HG02623 (cell line): ENCODE data around the gene ADAMTS1.

Source experiments
- ATAC-seq: cut with Tn5 transposase; IDR thresholded peaks from one replicate; pipeline ENCODE4 v1.9.1; 2021; ENCODE audit warnings: moderate library complexity; ENCODE audit not compliant: unreplicated experiment

Gene ADAMTS1

DNA sequence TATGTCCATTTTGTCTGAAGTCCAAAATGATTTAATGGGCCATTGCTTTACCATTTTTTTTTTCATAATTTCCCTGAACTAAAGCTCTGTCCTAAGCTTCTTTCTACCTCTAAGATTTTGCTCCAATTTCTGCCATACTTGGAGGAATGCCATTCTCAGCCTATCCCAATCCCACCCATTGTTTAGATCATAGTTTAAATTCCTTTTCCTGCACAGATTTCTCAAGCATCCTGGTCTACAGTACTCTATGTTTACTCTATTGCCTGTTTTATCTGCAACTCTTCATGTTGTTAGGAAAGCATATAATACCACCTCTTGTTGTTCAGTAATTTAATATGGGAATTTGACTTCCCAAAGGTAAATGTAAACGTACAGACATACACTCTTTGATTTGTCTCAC, 30.8 kb downstream of the ADAMTS1 start:
- no peak for ATAC-seq

DNA sequence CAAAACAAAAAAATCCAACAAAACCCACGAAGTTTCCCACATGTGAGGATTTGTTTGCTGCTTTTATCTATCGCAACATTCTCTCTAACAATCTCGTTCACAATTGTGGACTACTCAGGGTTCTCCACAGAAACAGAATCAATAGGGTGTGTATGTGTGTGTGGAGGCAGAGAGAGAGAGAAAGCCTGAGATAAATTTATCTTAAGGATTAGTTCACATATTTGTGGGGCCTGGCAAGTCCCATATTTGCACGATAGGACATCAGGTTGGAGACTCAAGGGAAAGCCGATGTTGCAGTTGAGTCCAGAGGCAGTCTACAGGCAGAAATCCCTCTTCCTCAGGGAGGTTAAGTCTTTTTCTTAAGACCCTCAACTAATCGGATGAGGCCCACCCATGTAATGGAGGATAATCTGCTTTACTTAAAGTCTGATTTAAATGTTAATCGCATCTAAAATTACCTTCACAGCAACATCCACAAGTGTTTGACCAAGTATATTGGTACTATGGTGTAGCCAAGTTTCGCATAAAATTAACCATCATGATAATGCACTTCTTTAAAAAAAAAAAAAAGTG, 31.7 kb downstream of the ADAMTS1 start:
- no peak for ATAC-seq

DNA sequence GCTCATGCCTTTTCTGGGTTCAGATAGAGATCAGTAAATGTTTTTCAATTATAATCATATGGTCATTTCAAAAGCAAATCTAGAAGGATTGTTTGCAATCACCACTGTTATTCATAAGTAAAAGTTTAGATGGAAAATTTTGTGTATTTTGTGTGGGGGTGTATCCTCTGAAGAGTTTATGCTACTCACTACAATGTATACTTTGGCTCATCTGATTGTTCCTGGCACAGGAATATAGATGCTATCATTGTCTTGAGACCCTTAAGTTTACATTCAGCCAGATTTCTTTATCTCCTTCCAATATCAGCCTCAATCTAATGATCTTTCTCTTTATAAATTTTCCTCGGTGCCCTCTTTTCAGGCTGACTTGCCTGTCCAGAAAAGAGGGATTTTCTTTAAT, 33.0 kb downstream of the ADAMTS1 start:
- ATAC-seq, result no peak

DNA sequence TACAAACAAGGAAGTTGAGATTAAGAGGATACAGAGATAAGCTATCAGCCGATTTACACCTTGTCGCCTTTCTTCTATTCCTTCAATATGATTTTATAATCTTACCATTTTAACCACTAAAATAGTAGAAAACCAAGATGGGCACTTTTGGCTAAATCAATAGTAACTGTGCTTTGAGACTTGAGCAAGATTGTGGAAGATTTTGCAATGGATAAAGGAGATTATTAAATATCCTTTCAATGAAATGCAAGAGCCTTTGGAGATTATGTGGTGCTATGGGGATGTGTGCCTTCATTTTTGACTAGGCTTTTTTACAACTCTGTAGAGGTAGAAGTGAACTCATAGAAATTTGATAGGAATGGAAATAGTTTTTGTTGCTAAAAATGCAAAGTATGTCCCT, 33.7 kb downstream of the ADAMTS1 start:
- ATAC-seq, result no peak

DNA sequence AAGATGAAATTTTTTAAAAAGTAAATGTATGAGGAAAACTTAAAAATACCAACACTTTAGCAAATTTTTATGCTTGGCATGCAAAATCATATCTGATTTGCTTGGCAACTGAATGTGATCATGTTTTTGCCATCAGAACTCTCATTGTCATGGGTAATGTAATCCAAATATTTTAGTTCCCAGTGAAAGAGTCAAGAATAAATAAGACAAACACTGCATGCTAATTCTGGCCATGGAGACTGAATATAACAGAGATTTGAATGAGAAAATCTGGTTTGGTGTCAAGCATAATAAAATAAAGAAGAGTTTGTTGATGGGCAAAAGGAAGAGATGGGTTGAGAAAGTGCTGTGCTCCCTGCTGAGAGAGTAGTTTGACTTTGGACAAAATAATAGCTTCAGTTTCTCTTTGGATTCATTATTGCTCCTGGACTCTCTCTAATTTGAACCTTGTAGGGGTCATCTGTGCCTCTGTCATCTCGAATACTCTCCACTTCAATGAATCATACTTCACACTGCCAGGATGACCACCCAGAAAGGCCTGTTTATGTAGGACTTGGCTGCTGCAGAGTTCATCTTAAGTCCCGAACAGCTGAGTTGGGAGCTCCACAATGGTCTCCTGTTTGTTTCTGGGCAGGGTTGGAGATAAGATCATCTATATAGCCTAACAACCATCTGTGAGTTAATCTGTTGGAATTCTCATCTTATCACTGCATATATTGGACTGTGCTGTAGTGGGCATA, 34.4 kb downstream of the ADAMTS1 start:
- no peak for ATAC-seq

DNA sequence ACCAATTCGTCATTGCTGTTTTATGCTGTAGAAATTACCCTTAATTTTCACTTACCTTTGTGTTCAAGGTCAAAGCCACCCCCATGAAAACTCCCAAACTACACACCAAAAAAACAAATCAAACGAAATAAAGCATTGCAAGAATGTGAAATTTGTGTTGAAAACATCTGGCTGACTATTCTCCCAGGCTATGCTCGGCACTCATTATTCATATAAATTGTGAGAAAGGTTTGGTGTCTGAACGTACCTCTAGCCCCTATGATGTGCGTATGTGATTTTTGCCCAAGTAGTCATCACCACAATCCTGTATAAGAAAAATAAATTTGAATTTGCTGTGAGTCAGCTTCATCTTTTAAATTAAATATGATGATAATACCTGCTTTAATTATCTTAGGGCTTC, 34.9 kb downstream of the ADAMTS1 start:
- no peak for ATAC-seq

DNA sequence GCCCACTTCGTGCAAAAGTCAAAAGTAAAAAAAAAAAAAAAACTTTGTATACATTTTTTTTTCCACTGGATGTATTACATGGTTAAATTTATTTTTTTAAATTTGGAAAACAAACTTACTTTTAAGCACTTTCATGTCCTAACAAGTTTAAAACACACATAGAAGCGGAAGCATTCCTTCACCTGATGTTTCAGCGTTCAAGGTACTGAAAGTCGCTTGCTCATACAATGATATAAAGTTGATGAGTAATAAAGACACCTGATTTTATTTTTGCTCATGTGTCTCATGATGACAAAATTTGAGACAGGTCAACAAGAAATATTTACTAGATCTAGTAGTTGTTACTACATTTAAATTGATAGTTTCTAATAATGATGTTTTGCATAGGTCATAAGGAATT, 35.5 kb downstream of the ADAMTS1 start:
- ATAC-seq, result no peak

DNA sequence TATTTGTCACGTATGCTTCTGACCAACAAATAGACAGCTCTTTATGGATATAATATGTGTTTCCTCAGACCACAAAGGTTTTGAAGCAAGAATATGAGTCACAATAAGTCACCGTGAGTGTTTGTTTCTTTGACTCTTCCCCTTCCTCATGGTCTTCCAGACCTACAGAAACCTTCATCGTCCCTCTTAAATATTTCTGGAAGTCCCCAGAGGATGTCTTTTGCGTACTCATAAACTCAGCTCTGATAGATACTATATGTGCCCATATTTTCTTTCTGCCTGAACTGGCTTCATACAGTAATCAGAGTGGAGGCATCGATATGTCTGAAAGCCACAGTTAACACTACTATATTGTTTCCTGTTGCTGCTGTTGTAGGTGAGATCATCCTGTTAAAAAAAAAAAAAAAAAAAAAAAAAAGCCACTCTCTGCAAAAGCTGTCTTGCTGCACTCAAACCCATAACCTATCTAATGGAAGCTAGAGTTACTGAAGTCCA, 38.4 kb downstream of the ADAMTS1 start:
- no peak for ATAC-seq

DNA sequence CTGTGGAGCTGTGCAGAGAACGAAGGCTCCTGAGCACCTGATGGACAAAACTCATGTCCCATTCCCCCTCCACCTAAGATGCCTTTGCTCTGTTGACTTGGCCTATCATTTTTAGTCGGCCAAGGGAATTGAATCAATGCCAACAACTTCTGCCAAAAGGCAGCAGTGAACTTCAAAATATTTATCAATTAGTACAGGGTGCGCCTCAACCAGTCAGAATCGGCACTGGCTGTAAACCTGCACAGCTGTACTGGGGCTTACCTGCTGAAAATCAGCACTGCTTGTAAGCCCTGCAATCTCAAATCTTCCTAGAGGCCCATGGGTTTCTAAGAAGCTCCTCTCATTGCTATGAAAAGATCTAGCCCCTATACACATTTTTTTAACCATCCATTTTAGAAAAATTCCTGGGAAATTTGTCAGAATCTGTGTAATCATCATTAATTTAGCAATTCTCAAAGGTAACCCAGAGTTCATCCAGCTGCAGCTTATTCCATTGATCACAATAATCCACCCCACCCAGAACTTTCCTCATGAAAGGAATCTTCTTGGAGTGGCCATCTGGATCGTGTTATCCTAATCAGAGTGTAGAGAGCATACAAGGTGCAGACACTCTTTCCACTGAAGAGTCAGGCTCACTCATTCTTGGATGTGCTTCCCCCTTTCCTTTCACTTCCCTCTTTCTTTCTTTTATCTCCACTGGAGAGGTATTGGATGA, 40.2 kb downstream of the ADAMTS1 start:
- ATAC-seq, result no peak

DNA sequence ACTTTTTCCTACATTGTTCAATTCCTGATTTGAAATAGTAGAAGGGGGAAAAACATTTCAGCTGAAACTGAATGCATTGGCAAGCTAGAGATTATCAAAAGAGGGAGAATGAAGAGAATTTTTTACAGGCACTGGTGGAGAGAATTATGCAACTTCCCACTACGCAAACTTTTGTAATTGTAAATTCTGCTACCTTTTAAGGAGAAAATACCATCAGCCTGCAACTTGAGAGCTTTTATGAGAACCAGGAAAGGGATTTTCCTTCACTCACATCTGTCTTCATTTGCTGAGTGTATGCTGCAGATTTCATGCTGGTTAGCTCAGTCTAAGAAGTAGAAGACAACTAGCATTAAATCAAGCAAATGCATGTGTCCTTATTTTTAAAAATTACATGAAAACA, 43.7 kb downstream of the ADAMTS1 start:
- ATAC-seq, result no peak

DNA sequence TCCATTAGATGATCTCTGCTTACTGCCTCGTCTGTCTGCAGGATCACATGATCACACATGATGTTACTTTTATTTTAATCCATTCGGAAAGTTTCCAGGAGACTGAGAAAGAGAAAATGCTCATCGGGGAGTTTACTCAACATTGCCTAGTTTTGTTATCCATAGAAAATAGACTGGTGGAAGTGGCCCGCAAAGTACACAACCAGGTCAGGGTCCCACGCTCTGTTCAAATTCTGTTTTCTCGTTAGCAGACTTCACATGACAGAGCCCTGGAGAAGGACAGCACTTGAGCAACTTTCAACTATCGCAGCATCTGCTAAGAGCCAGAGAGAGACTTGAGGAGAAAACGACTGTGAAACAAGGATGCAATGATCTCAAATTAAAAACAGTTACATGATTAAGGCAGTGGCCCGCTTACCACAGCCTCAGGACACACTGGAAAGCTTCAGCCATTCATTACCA, 44.2 kb downstream of the ADAMTS1 start:
- no peak for ATAC-seq

DNA sequence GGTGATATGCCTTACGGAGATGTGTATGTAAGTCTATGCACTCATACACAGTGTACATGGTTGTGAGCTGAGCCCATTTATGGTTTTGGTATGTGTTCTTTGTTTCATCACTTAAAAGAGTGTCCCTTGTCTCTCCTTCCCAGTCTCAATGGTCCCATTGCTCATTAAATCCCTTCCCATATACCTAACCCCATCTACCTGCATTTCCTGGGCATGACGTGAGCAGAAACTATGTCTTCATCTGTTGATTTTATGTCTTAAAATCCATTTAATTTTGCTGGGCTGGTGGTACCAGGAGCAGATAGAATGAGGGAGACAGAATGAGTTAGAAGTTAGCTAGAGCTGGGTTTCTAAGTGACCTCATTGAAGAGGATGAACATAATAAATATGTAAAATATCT, 44.8 kb downstream of the ADAMTS1 start:
- ATAC-seq, result no peak

DNA sequence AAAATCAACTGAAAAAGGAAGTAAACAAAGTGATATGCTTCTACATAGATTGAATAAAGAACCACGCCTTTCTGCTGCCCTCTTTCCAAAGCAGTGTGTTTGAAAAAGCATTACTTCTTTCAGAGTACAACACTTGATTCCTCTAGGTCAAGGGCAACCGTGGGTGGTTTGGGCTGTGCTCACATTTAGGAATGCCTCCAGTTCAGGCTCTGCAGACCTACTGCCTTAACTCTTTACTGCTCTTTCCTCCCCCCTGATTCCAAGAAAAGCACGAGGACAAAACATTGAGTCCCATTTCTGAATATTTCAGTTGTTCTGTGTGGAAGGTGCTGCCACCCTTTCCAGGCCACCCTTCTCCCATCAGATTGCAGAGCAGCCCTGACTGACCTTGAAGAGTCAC, 45.2 kb downstream of the ADAMTS1 start:
- no peak for ATAC-seq

DNA sequence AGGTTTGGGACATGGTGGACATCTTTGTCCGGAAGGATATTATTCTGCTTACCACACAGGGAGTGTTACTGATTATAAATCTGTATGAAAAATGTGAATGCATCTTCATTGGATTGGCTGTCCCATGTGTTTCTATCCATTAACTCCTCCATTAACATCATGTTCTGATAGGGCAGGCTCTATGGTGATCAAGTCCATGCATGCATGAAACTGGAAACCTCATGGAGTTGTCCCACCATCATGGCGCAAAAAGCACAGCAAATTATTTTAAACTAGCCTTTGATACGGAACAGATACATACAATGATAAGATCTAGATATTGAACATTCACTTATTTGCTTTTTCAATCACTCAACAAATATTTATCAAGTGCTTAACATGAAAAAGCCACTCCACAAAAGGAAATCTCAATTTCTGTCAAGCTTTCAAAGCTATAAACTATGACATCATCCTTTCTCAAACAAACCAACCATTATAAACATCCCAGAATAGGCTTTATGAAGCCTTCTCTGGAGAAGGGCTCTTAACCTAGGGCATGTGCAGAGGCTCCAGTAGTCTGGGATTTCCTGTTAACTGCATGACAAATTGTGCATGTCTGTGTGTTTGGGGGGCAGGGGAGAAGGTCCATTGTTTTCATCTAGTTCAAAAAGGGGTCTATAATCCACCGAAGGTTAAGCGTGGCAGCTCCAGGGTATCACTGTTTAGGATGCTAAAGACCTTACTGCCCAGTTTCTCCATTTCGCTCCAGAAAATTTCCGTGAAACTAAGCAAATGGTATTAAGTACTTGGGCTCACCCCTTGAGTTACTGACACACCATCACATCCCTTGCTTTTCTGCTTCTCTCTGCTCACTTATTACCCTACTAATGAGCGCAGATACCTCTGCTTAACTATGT, 46.1 kb downstream of the ADAMTS1 start:
- ATAC-seq, result no peak

DNA sequence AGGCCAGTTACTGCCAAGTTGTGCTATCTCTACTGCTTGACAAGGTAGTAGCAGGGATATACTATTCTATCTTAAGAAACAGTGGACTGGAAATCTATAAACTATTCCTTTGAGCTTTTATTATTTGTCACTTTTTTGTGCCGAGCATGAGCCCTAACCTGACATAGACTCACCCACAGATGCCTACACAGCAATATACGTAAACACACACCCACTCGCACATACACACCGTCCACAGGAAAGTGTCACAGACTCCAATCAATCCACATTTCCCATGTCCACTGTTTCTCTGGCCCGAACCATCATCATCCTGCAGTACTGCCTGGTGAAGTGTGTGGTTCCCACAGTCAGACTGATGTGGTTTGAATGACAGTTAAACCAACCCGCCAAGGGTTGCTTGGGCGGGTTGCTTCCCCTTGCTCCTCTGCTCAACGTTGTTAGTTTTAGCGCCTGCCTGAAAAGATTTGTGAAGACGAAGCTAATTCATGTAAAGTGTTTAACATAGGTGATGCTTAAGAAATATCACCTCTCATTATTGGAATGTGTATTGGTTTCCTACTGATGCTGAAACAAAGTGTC, 47.2 kb downstream of the ADAMTS1 start:
- no peak for ATAC-seq

DNA sequence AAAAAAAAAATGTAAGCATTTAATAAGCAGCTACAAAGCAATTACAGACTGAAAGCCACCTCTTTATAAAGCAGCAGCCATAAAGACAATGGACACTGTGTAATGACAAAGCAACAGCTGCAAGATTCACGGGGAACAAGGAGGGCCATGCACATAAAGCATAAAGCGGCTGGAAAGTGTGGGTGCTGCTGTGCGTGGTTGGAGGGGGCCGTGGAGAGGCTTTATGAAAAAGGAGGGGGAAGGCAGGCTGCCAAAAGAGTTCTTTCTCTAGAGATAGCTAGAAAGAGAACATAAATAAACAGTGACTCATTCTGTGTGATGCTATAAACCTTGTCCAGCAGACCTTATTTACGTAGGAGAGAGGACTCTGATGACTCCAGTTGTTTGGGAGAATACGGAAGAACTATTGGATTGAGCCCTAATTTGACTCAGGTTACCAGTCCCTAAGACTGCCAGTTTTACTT, 49.3 kb downstream of the ADAMTS1 start:
- no peak for ATAC-seq

DNA sequence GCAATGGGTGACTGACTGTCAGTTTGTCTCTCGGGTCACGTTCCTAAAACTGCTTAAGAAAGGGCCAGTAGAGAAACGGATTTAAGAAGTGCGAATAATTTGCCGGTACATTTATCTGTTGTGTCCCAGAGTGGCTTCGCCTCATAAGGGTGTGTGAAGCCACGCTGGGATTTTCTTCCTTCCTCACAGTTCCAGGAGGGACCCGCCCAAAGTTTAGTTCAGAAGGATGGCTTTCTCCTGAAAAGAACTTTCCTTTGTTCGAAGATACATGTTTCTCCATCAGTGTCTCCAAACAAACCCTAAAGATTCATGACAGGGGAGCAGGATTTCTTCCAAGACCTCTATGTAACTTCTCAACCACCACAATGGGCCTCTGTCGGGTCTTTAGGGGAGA, 49.8 kb downstream of the ADAMTS1 start:
- ATAC-seq, result no peak

DNA sequence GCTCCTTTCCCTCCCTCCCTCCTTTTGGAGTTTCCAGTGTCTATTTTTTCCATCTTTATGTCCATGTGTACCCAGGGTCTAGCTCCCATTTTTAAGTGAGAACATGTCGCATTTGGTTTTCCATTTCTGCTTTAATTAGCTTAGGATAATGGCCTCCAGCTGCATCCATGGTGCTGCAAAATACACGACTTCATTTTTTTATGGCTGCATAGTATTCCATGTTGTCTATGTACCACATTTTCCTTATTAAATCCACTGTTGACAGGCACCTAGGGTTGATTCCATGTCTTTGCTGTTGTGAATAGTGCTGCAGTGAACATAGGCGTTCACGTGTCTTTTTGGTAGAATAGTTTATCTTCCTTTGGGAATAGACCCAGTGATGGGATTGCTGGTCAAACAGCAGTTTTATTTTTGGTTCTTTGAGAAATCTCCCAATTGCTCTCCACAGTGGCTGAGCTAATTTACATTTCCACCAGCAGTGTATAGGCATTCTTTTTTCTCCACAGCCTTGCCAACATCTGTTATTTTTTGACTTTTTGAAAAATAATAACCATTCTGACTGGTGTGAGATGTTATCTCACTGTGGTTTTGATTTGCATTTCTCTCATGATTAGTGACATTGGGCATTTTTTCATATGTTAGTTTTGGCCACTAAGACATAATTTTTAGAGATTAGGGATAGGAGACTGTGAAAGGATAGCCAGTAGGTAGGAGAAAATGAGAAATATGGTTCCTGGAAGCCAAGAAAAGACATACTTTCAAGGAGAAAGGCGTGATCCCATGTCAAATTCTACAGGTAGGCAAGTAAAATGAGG, 50.4 kb downstream of the ADAMTS1 start:
- ATAC-seq, result no peak

DNA sequence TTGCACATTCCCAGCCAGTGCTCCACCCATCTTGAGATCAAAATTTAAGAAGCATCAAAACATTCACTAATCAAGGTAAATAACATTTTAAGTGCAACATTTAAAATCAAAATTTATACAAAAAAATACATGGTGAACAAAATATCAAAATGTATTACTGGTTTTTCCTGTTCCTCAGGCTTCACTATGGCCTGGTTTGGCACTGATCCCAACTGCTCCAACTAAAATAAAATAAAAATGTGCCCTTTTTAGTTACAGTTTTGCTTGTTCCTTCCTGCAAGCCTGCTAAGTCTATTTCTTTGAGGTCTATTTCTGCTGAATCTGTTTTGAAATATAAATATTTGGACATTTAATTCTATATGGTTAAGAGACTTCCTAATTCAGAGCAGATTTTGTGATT, 54.9 kb downstream of the ADAMTS1 start:
- ATAC-seq, result no peak

DNA sequence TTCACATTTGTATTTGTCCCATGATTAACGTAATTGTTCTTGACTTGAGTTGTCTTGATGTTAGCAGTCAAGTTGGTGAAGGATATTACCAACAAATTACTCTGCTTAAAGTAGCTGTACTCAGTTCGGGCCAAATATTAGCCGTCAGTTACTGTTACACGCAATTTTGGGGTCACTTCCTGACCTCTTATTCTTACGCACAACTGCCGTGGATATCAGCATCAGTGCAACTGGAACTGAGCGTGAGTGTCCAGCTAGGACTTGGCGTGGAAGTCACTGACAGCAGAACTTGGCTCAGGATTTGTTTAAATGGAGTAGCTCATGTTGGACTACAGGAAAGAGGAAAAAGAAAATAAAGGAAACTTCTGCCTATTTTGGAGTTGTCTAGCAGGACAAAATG, 56.4 kb downstream of the ADAMTS1 start:
- ATAC-seq, result no peak
